Measurements from ENCODE around the gene SLIT3. TPM values are rescaled to one million over a fixed set of nuclear protein-coding genes. Genes with fewer than 3 reads are reported as not detected.

Gene SLIT3
- total and polyA plus RNA-seq, 2 experiments from 2014 or later: 0.59 to 0.71 TPM

GRCh38 chr5:169328401-169328800, 27.5 kb upstream of the SLIT3 start (continued):
- no peak for TF ChIP-seq REST (IDR thresholded peaks at IDR 0.05; ENCODE audit: unreplicated experiment)
- no peak for TF ChIP-seq ZNF331 (CRISPR knock-in tag; IDR thresholded peaks at IDR 0.05; ENCODE audit: low read depth)
- no peak for TF ChIP-seq ZNF114 (CRISPR knock-in tag; IDR thresholded peaks at IDR 0.05)
- TF ChIP-seq STAT1 (IDR thresholded peaks at IDR 0.05; ENCODE audit: unreplicated experiment): no peak

GRCh38 chr5:169325273-169325672, 24.3 kb upstream of the SLIT3 start:
- Histone ChIP-seq H3K27ac (ENCODE audit: low read depth) (no peak overlapping the region), H3K4me3 (no peak overlapping the region), H3K4me2 (no peak overlapping the region), H3K9me2 (ENCODE audit: insufficient read depth) (no peaks in the 10 kb centered on the region), H3K27me3 (ENCODE audit: insufficient read depth) (no peaks in the 10 kb centered on the region), H3K79me2 (replicated peaks; ENCODE audit: insufficient read depth) (no peaks in the 10 kb centered on the region), H4K20me1 (replicated peaks; ENCODE audit: insufficient read depth) (no peaks in the 10 kb centered on the region), H3K36me3 (ENCODE audit: insufficient read depth) (no peaks in the 10 kb centered on the region), H3K4me1 (ENCODE audit: insufficient read depth) (no peaks in the 10 kb centered on the region), H3F3A (replicated peaks; ENCODE audit: low read depth) (no peaks in the 10 kb centered on the region), H2AFZ (no peak overlapping the region)
- DNase-seq (ENCODE audit: low spot score) (no peak), ATAC-seq (no peak)
- Mint-ChIP-seq H3K36me3 (ENCODE audit: low read depth) (no peaks in the 10 kb centered on the region), H3K27ac (no peak overlapping the region), H3K27me3 (ENCODE audit: insufficient read depth, low read depth, poor library complexity) (peaks cover 2% of the 10 kb centered on the region), H3K9me3 (no peaks in the 10 kb centered on the region), H3K4me3 (no peak overlapping the region), H3K4me1 (no peaks in the 10 kb centered on the region)
- TF ChIP-seq EZH2 (IDR thresholded peaks at IDR 0.05; ENCODE audit: low read depth, unreplicated experiment): no peak
- TF ChIP-seq JUNB (IDR thresholded peaks at IDR 0.05; ENCODE audit: unreplicated experiment): no peak
- no peak for TF ChIP-seq ETS1 (IDR thresholded peaks at IDR 0.05)

- H4K20me1 ChIP-seq (replicated peaks; ENCODE audit: insufficient read depth): no peaks in the 10 kb centered on the region
- no peaks in the 10 kb centered on the region for H3K36me3 ChIP-seq (ENCODE audit: insufficient read depth)
- no peak overlapping the region for H3K27ac ChIP-seq (ENCODE audit: low read depth)
- H3K9me3 Mint-ChIP-seq: no peaks in the 10 kb centered on the region
- H2AFZ ChIP-seq: no peak overlapping the region
- H3K4me1 ChIP-seq (ENCODE audit: insufficient read depth): no peaks in the 10 kb centered on the region
- peaks cover 5% of the 10 kb centered on the region; the same call in 1 of the 3 replicates for H3K4me1 Mint-ChIP-seq
- no peak overlapping the region for H3K4me3 ChIP-seq
- no peaks in the 10 kb centered on the region for H3K27me3 ChIP-seq (ENCODE audit: insufficient read depth)
- H3F3A ChIP-seq (replicated peaks; ENCODE audit: low read depth): no peaks in the 10 kb centered on the region
- no peak overlapping the region for H3K4me3 Mint-ChIP-seq
- DNase-seq (ENCODE audit: low spot score) (no peak), ATAC-seq (no peak)
- no peaks in the 10 kb centered on the region for H3K36me3 Mint-ChIP-seq (ENCODE audit: low read depth)
- no peaks in the 10 kb centered on the region for H3K9me2 ChIP-seq (ENCODE audit: insufficient read depth)
- no peak overlapping the region for H3K4me2 ChIP-seq
- no peak overlapping the region for H3K27ac Mint-ChIP-seq
- TF ChIP-seq ZNF331 (CRISPR knock-in tag; IDR thresholded peaks at IDR 0.05; ENCODE audit: low read depth) (no peak), STAT1 (IDR thresholded peaks at IDR 0.05; ENCODE audit: unreplicated experiment) (no peak), ZNF462 (CRISPR knock-in tag; IDR thresholded peaks at IDR 0.05) (no peak), EZH2 (IDR thresholded peaks at IDR 0.05; ENCODE audit: low read depth, unreplicated experiment) (no peak)
- no peaks in the 10 kb centered on the region for H3K79me2 ChIP-seq (replicated peaks; ENCODE audit: insufficient read depth)
- no peaks in the 10 kb centered on the region for H3K27me3 Mint-ChIP-seq (ENCODE audit: insufficient read depth, low read depth, poor library complexity)
These were observed 17.6 kb upstream of the SLIT3 start for GRCh38 chr5:169318556-169318955.

All from GM23338 (cell line).